NCI-H774 (cell line): ENCODE results near the gene PIK3R3.
A peak's percentile ranks its signal among the peaks of the same experiment; 100 is the strongest.

Source experiments
- DNase-seq: peaks from one replicate; lab custom pipeline; 2025; lab: John Stamatoyannopoulos, UW

Gene PIK3R3

DNA sequence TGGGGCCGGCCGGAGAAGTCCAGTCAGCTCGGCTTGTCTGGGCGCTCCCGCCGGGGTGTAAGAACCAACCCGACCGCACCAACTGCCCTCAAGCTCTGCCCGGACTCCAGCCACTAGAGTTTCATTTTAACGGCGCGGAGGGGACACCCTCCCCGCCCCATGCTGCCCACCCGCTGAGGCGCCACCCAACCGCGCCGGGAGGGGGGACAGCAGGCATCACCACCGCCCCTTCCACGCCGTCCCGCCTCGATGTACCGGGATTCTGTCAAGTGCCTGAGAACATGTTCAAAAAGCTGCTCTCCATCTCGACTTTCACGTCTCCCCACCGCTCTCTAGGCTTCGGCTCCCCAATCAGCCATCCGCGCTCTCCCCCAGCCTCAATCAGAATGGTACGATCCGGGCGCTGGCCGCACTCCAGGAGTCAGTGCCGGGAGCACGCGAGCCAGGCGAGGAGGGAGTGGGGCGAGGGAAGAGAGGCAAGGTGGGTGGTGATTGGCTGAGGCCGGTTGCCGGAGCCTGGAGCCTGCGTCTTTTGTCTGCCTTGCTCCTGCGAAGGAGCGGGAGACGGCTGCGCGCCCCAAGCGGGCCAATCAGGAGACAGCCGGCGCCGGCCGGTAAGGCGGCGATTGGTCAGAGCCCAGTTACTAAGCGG, at the start of gene PIK3R3:
Gene PIK3R3 (minus strand): TSS at position 101 of the 652 bp plus-strand sequence. CDS start 677 bp downstream, outside the sequence.
- peak; percentile 100 for DNase-seq

- no peak for DNase-seq
Observed at GRCh38 chr1:46181343-46182260, 49.2 kb upstream of the PIK3R3 start.

GRCh38 chr1:46180082-46180616, 47.7 kb upstream of the PIK3R3 start:
- peak; percentile 52 for DNase-seq

GRCh38 chr1:46179138-46180081, 47.0 kb upstream of the PIK3R3 start:
- DNase-seq = peak; percentile 92

GRCh38 chr1:46176211-46176865, 43.9 kb upstream of the PIK3R3 start, which contains the start of gene P3R3URF:
Gene P3R3URF, minus strand, starts transcription at chr1:46176488. Its CDS starts 17 bp downstream, at chr1:46176471.
- DNase-seq = no peak

GRCh38 chr1:46175243-46175642, 42.8 kb upstream of the PIK3R3 start:
- no peak for DNase-seq

GRCh38 chr1:46174448-46175231, 42.2 kb upstream of the PIK3R3 start, which contains the start of gene TSPAN1:
Gene TSPAN1, plus strand, starts transcription at chr1:46175087. Its CDS starts 6,021 bp downstream, at chr1:46181108.
- DNase-seq = no peak

DNA sequence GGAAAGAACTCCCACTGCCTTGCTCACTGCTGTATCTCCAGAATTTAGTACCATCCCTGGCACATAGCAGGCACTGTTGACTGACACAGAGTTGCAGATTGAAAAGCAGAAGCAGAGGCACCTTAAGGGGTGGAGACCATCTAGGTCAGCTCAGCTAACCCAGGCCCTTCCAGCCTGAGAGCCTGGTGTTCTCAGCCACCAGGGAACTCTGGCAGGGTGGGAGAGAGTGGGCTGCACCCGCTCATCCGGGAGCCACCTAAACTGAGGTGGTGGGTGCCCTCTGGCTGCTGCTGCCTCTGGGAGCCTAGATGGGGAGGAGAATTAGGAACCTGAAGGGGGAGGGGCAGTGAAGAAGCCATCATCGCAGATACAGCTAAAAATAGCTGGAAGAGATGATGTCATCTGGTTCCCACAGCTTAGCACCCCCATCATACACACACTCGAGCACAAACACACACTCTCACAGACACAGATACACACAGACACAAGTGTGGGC, 41.0 kb upstream of the PIK3R3 start:
- no peak for DNase-seq

DNA sequence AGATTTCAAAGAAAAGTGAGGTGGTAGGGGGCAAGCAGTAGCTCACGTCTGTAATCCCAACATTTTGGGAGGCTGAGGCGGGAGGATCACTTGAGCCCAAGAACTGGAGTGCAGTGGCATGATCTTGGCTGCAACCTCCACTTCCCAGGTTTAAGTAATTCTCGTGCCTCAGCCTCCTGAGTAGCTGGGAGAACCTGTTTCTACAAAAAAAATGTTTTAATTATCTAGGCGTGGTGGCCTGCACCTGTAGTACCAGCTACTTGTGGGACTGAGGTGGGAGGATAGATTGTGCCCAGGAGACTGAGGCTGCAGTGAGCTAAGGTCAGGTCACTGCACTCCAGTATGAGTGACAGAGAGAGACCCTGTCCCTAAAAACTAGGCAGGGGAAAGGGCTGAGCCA, 39.9 kb upstream of the PIK3R3 start:
- no peak for DNase-seq

GRCh38 chr1:46171871-46172270, 39.4 kb upstream of the PIK3R3 start:
- no peak for DNase-seq

DNA sequence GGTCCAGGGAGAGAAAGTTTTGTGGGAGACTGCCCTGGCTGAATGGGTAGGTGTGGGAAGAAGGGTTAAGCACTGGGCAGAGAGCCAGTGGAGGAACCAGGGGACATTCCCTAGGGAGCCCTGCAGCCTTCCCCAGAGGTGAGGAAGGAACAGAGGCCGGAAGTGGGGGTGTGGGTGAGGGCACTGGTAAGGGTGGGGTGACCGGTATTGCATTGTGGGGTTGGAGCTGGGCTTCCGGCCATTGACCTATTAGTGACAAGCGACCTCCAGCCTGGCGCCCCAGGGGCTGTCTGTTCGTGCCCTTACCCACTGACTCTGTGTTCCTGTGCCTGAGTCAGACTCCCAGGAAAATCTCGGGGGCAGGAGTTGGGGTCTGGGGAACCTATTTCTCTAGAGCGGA, 38.9 kb upstream of the PIK3R3 start:
- no peak for DNase-seq

GRCh38 chr1:46169811-46170454, 37.5 kb upstream of the PIK3R3 start:
- DNase-seq = no peak

DNA sequence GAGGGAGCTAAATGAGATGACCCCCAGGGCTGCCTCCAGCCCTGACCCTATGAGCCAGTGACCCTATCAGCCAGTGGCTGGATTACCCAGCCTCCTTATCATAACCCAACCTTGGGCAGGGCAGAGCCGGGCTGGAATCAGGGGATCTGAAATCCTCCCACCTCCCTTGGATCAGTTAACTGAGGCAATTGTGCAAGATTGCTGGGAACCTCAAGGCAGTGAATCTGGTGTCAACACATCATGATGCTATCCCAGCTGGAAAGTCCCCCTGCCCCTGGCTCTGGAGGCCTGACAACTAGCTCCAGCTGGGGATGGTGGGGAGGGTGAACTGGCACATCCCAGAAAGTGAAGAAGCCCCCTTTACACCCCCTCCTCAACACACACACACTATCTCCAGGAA, 36.0 kb upstream of the PIK3R3 start:
- DNase-seq = no peak

DNA sequence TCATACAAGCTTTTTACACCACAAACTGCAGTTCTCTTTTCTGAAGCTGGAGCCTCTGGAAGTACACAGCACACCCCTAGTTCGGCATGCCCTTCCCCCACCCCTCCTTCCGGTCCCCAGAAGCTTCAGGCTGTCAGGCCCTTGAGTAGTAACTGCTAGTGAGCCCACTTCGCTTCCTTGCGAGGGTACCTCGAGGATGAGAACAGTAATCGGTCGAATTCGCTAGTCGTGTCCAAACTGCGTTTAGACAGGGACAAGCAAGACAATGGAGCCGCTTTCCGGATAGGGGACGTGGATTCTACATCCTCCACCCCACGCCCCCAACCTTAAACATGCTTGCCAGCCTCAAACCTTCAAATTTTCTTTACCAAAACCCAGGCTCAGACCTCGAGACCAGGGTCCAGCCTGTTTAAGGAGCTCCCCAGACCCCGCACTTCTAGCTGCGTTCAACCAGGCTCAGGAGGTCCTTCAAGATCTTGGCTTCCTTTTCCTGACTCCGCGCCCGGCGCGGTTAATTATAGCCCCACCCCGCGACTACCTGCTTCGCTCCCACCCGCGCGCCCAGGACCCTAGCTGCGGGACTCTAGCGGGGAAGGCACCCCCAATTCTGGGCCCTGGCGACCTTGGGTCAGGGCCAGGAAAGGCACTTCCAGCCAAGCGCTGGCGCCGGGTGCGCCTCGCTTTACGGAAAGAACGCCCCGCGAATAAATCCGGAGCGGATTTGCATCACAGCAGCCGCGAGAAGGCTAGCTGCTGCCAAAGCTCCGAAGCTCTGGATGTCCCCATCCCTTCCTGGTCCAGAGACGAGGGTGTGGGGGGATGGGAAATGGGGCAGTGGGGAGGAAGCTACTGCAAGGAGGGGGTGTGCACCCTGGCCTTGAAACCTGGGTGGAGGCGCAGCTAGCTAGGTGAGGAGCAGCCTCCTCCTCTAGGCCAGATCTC, 34.4 kb upstream of the PIK3R3 start:
- DNase-seq = peak; percentile 14

- no peak for DNase-seq
Observed at GRCh38 chr1:46160212-46160611, 27.8 kb upstream of the PIK3R3 start.

GRCh38 chr1:46159516-46159915, 27.1 kb upstream of the PIK3R3 start:
- DNase-seq = no peak

GRCh38 chr1:46158312-46159281, 26.2 kb upstream of the PIK3R3 start:
- no peak for DNase-seq
